ENCODE measurements around the gene FBN1. TPM values are rescaled to one million over a fixed set of nuclear protein-coding genes. Genes with fewer than 3 reads are reported as not detected.

FBN1 gene
- total RNA-seq, 1 experiment from 2014 or later: 31.6 TPM

- H3K36me3 ChIP-seq: no peaks in the 10 kb centered on the region
- H3K4me3 ChIP-seq: no peak overlapping the region
- no peaks in the 10 kb centered on the region for H3K4me1 ChIP-seq
- H3K27ac ChIP-seq: no peak overlapping the region
- no peak for DNase-seq
- H3K27me3 ChIP-seq: no peaks in the 10 kb centered on the region
- H3K9me3 ChIP-seq (replicated peaks): no peaks in the 10 kb centered on the region
Observed at GRCh38 chr15:48667701-48668100, 22.2 kb upstream of the FBN1 start.

DNA sequence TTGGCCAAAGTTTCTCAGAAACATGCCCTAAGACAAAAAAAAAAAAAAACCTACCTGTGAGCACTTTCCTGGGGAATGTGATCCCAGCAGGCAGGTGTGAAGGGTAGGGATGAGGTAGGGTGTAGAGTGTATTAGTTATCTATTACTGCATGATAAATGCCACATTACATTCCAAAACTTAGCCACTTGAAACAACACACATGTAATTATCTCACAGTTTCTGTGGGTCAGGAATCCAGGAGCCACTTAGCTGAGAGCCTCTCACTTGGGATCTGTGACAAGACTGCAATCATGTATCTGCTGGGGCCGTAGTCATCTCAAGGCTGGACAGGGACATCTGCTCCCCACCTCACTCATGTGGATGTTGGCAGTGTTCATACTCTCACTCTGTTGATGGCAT is 18.9 kb upstream of the FBN1 start:
- no peak for DNase-seq
- Histone ChIP-seq H3K4me3 (no peak overlapping the region), H3K4me1 (no peaks in the 10 kb centered on the region), H3K27me3 (no peaks in the 10 kb centered on the region), H3K9me3 (replicated peaks) (no peaks in the 10 kb centered on the region), H3K27ac (no peak overlapping the region), H3K36me3 (no peaks in the 10 kb centered on the region)

DNA sequence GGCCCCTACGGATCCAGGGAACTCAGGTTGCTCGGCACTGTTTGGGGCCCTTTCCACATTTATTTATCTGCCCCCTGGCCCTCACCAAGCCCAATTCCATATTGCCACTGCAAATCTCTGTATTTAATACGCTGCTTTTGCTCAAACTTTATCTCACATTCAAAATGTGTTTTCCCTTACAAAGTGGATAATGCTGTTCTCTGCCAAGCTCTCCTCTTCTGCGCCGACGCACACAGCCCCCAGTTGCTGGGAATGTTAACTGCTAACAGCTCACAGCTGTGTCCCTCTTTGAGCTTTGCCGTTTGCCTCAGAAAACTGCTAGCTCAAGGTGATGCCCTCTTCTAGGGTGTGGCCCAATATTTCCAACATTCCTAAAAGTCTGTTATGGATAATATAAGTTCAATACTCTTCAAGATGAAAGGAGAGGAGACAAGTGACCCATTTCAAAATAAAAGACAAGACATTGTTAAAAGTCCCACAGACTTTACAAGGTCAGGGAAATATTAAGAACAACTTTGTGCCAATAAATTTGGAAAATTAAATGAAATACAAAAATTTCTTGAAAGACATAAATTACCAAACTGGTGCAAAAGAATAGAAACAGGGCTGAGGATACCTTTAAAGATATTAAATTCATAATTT is 12.6 kb upstream of the FBN1 start:
- H3K27me3 ChIP-seq: no peaks in the 10 kb centered on the region

GRCh38 chr15:48654801-48655200 is 9.3 kb upstream of the FBN1 start:
- DNase-seq: no peak
- Histone ChIP-seq H3K27ac (no peak overlapping the region), H3K4me1 (no peaks in the 10 kb centered on the region), H3K36me3 (no peaks in the 10 kb centered on the region), H3K9me3 (replicated peaks) (no peaks in the 10 kb centered on the region), H3K27me3 (no peaks in the 10 kb centered on the region), H3K4me3 (no peak overlapping the region)

More for the DNA sequence above, 12.6 kb upstream of the FBN1 start:
- no peaks in the 10 kb centered on the region for H3K36me3 ChIP-seq
- H3K4me1 ChIP-seq: no peaks in the 10 kb centered on the region
- DNase-seq: no peak
- no peaks in the 10 kb centered on the region for H3K9me3 ChIP-seq (replicated peaks)
- no peak overlapping the region for H3K27ac ChIP-seq
- no peak overlapping the region for H3K4me3 ChIP-seq

- no peak overlapping the region for H3K27ac ChIP-seq
- no peaks in the 10 kb centered on the region for H3K36me3 ChIP-seq
- H3K4me1 ChIP-seq: no peaks in the 10 kb centered on the region
- DNase-seq: no peak
- no peak overlapping the region for H3K4me3 ChIP-seq
- no peaks in the 10 kb centered on the region for H3K27me3 ChIP-seq
- H3K9me3 ChIP-seq (replicated peaks): no peaks in the 10 kb centered on the region
Observed at GRCh38 chr15:48653913-48654670, 8.6 kb upstream of the FBN1 start.

GRCh38 chr15:48653216-48653615 is 7.7 kb upstream of the FBN1 start:
- H3K9me3 ChIP-seq (replicated peaks): no peaks in the 10 kb centered on the region
- H3K27me3 ChIP-seq: no peaks in the 10 kb centered on the region
- H3K4me3 ChIP-seq: no peak overlapping the region
- no peaks in the 10 kb centered on the region for H3K36me3 ChIP-seq
- no peak overlapping the region for H3K27ac ChIP-seq
- no peak for DNase-seq
- no peaks in the 10 kb centered on the region for H3K4me1 ChIP-seq

- no peaks in the 10 kb centered on the region for H3K27me3 ChIP-seq
- no peaks in the 10 kb centered on the region for H3K36me3 ChIP-seq
- H3K4me3 ChIP-seq: no peak overlapping the region
- H3K27ac ChIP-seq: no peak overlapping the region
- no peaks in the 10 kb centered on the region for H3K4me1 ChIP-seq
- DNase-seq: no peak
- H3K9me3 ChIP-seq (replicated peaks): no peaks in the 10 kb centered on the region
Observed at GRCh38 chr15:48652510-48653076, 7.1 kb upstream of the FBN1 start.

GRCh38 chr15:48650931-48651330 is 5.4 kb upstream of the FBN1 start:
- Histone ChIP-seq H3K4me1 (no peaks in the 10 kb centered on the region), H3K27ac (no peak overlapping the region), H3K9me3 (replicated peaks) (no peaks in the 10 kb centered on the region), H3K27me3 (no peaks in the 10 kb centered on the region), H3K36me3 (no peaks in the 10 kb centered on the region), H3K4me3 (no peak overlapping the region)
- DNase-seq: no peak

DNA sequence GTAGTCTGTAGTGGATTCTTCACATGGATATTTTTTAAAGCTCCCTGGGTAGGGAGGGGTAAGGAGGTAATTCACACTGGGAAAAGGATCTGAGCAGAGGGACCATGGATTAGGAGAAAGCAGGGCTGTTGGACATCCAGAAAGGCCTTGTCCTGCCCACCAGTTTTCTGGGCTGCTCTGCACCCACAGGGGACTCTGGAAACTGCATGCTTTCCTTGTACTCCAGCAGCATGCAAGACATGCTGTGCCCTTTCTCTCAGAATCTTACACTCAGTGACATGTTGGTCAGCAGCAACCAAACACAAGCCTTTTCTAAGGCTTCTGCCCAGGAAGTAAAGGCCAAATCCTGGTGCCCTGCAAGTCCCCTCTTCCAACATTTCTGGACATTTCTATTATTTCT is 2.5 kb upstream of the FBN1 start:
- no peak overlapping the region for H3K27ac ChIP-seq
- H3K4me1 ChIP-seq: no peaks in the 10 kb centered on the region
- H3K36me3 ChIP-seq: no peaks in the 10 kb centered on the region
- DNase-seq: peak in 1 of 2 experiments; percentile 19
- H3K4me3 ChIP-seq: no peak overlapping the region
- H3K9me3 ChIP-seq (replicated peaks): no peaks in the 10 kb centered on the region
- no peaks in the 10 kb centered on the region for H3K27me3 ChIP-seq

- Histone ChIP-seq H3K9me3 (replicated peaks) (no peaks in the 10 kb centered on the region), H3K36me3 (no peaks in the 10 kb centered on the region), H3K4me1 (no peaks in the 10 kb centered on the region), H3K4me3 (peak overlapping the region; percentile 74), H3K27ac (peak overlapping the region; percentile 91), H3K27me3 (no peaks in the 10 kb centered on the region)
- DNase-seq: peak in 1 of 2 experiments; percentile 21
Observed at GRCh38 chr15:48646331-48646730, 822 bp upstream of the FBN1 start.

- H3K9me3 ChIP-seq (replicated peaks): no peaks in the 10 kb centered on the region
- H3K36me3 ChIP-seq: no peaks in the 10 kb centered on the region
- H3K4me1 ChIP-seq: no peaks in the 10 kb centered on the region
- peak overlapping the region; percentile 74 for H3K4me3 ChIP-seq
- peak; percentile 80 to 81 for DNase-seq
- peak overlapping the region; percentile 91 for H3K27ac ChIP-seq
- H3K27me3 ChIP-seq: no peaks in the 10 kb centered on the region
Observed at GRCh38 chr15:48644827-48645557, 517 bp downstream of the FBN1 start.

- peak overlapping the region; percentile 91 for H3K27ac ChIP-seq
- no peaks in the 10 kb centered on the region for H3K27me3 ChIP-seq
- H3K4me1 ChIP-seq: no peaks in the 10 kb centered on the region
- peaks cover 4% of the 10 kb centered on the region; the same call in 1 of the 2 replicates for H3K36me3 ChIP-seq
- peak in 1 of 2 experiments; percentile 59 for DNase-seq
- H3K4me3 ChIP-seq: peak overlapping the region; percentile 74
- H3K9me3 ChIP-seq (replicated peaks): no peaks in the 10 kb centered on the region
Observed at GRCh38 chr15:48644467-48644826, 1.1 kb downstream of the FBN1 start.

GRCh38 chr15:48643776-48644466 is 1.6 kb downstream of the FBN1 start:
- Histone ChIP-seq H3K27ac (peak overlapping the region; percentile 91), H3K36me3 (peaks cover 7% of the 10 kb centered on the region), H3K4me1 (no peaks in the 10 kb centered on the region), H3K9me3 (replicated peaks) (no peaks in the 10 kb centered on the region), H3K27me3 (no peaks in the 10 kb centered on the region), H3K4me3 (peak overlapping the region; percentile 74)
- DNase-seq: peak; percentile 10 to 13

DNA sequence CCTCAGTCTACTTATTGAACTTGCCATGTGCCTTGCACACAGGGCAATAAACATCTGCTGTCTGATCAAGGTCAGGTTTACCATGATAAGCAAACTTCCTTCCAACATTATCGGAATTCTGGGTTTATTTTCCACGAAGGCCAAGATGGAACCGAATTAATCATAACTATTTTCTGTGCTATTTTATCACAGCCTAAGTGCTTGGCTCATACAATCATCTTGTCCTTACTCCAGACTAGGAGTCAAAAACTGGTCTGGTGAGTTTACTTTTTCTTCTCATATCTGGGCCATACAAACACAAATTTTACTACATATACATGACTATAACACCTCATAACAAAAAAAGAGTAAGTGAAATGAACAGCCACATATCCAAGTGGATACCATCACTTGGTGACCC is 2.3 kb downstream of the FBN1 start:
- H3K9me3 ChIP-seq (replicated peaks): no peaks in the 10 kb centered on the region
- H3K27ac ChIP-seq: no peak overlapping the region
- H3K36me3 ChIP-seq: peaks cover 7% of the 10 kb centered on the region
- no peaks in the 10 kb centered on the region for H3K4me1 ChIP-seq
- DNase-seq: no peak
- no peaks in the 10 kb centered on the region for H3K27me3 ChIP-seq
- peak overlapping the region; percentile 74 for H3K4me3 ChIP-seq

Data from SJCRH30 (cell line).